Stimulated activated CD8-positive, alpha-beta memory T cell treated with anti-CD3 and anti-CD28 coated beads, Interleukin-7, amount 100 ng/mL, for 48 hours (primary cell): Measurements from ENCODE around the gene THRB.

ENCODE experiments used
- DNase-seq, 2 donors: peaks; one replicate each; pipeline ENCODE4 v3.0.0-alpha.2; 2020; ENCODE audit warnings: low read depth in 1 of 2; ENCODE audit errors: extremely low read depth in 1 of 2

The THRB gene

DNA sequence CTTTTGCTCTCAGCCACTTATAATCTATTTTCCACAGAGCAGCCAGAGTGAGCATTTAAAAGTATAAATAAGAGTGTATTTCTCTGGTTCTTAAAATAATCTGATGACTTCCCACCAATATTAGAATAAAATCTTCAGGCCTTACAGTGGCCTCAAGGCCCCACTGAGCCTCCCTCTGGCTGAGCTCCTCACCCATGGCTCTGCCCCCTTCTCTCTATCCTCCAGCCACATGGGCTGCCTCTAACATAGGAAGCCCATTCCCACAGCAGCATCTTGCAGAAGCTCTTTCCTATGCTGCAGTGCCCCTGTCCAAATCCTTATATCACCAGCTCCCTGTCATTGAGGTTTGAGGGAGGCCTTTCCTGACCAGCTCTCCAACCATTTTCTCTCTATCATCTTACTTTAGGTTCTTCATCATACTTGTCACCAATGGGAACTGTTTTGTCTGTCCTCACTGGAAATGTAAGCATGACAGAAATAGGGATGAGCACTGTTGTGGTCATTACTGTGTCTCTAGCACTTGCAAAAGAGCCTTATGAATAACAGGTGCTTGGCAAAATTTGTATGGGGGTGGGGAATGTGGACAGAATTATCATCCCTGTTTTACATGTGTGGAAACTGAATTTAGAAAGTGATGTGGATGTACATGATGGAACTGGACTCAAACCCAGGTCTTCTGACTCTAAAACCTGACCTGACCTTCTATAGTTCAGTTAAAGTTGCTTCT lies 299.0 kb downstream of the THRB start:
- no peak for DNase-seq

DNA sequence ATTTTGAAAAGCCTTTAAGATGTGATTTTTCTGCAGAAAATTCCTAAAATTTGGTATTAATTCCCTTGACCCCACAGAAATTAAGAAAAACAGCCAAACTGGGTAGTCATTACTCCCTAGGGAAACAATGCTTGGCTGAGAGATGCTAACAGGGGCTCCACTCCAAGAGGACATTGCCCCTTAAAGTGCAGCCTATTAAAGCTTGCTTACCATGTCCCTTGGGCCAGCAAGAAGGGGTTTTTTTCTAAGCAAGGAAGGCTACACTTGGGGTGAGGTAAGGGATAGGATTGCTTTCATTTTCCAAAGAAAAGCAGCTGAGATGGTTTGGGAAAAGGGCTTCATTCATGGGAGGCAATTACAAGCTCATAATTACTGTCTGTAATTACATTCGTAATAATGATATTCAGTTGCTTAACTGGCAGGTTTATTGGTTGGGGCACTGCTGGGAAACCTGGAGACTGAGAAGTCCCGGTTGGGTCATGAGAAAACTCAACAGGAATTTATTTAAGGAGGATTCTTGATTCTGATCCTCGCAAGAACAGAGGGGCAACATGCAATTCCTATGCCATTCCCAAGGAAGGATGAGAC lies 302.1 kb downstream of the THRB start:
- DNase-seq, result no peak

DNA sequence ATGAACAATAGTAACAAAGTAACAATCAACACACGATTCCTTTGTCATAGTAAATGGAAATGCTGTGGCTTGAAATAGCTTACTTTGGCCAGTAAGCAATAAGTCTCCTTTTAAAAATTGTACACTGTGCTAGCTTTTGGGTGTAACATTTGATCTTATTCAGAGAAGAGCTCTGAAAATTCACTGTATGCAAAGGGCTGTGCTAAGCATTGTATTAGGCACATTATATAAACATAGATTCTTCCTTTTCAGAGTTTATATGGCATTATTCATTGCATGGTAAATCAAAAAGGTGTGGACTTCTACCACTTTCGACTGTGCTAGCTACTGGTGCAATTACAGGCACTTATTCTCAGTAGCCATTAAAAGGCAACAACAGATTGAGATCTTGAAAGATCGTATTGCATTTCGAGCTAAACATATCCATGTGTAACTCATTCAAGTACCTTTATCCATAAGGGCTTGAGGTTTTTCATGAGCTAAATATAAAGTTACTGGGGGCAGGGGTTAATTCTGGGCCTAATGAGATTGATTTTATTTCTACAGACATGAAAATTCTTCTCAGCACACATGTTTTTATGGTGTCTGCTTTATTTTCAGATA lies 302.7 kb downstream of the THRB start:
- DNase-seq, result no peak

DNA sequence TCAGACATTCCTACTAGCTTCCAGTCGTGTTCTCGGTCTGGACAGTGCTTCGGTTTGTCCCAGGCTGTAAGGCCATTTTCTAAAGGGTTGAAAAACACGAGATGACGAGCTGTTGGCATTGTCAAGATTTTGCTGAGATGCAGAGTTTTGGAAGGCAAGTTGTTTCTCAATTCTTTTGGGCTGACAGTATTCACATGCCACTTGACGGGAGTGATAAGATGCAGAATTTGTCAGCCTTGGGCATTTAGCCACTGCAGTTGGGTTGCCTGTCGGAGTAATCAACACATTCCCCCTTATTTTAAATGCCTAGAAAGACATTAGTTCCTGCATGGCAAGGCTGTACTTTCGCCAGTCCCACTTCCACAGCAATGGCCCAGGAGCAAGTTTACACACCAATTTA lies 304.4 kb downstream of the THRB start:
- no peak for DNase-seq

DNA sequence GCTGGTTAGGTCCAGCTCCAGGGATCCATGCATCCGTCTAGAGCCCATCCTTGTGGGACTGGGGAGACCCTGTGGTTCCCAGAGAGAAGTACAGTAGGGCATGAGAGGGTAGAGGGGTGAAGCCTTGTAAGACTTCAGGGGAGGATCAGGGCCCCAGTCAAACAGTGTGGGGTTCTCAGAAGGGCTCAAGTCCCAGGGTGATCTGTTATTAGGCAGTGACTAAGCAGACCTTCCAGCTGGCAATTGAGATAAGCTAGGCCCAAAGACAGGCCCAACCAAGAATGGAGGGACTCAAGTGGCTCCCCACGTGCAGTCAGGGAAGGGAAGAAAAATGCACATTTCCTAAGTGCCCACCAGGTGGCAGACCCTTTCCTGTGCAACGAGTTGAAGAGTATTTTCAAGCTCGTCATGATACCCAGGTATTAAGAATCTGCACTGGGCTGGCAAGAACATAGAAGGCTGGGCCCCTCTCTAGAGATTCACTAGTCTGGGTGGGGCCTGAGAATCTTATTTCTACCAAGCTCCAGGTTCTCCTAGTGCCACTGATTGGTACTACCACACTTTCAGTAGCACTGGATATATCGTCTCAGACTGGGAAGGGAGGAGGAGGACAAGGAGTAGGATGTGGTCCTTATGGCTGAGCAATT lies 308.8 kb downstream of the THRB start:
- peak in 1 of 2 donors; percentile 1 for DNase-seq

DNA sequence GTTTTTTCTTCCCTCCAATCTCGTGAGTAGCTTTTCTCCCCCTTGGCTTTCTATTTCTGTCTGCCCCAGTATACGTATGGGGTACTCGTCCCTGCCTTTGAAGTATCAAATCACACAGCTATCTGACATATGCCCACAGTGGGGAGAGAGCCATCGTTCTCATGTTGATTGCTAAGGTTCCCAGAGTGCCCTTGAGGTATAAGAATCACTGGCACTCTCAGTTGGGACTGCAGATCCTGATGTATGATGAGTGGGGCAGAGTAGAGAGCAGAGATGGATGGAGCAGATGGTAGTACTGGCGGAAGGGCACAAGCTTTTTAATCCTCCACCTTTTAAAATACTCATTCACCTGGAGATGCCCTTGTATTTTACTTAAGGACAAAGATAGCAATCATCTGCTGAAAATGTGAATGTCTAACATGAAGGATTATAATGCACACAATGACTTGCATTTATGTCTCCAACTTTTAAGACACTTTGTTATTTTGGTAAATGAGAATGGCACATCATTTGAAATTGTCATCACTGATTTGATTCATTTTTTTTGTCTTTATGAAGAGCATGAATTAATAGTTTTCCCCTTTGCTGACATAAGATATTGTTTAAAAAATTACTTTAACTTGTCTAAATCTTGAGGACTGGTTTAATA lies 310.0 kb downstream of the THRB start:
- no peak for DNase-seq

DNA sequence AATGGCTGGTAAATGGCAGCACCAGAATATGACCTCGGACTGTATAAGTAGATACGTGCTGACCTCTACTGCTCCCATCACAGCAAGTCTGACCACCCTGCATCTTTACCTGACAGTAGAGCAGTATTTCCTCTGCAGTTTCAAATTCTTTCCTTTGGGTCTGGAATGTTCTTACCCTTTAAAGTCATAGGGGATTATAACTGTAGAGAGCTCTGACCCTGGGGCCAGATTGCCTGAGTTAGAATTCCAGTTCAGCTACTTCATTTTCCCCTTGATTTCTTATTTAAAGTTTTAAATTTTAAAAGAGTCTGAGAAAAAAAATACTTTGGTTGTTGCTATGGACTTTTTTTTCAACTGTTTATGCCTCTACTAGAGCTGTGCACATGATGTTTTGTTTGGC lies 311.9 kb downstream of the THRB start:
- DNase-seq, result no peak

DNA sequence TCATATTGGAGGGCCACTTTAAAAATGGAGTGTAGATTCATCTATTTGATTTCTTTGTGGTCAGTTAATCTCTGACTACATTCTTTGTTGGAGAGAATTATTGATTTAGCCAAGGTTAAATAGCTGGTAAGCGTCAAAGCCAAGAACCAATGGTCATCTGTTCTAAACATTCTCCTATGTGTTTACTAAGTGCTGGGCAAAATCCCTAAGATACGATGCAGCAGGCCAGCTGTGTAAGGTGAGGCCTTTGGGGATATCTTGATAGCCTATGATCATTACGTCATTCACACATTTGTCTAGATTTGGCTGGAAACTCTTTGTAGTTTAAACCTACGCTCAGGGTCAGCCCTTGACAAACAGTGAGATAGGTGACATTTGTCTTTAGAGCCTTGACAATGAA lies 313.4 kb downstream of the THRB start:
- no peak for DNase-seq

DNA sequence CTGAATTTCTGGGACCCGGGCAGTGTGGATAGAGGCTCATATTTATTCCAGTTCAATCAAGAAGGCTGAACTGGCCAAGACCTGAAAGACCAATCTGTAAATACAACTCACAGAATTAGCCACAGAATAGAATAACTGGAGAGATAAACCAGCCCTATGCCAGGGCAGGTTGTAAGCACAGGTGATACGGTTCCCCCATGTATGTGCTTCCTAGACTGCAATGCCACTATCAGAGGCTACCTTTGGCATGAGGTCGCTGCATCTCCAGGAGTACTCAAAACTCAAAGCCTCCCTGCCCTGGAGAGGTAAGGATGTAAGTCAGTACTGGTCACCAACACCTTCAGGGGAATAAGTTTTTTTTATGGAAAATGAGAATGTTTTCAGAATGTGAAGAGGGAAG lies 314.0 kb downstream of the THRB start:
- no peak for DNase-seq

DNA sequence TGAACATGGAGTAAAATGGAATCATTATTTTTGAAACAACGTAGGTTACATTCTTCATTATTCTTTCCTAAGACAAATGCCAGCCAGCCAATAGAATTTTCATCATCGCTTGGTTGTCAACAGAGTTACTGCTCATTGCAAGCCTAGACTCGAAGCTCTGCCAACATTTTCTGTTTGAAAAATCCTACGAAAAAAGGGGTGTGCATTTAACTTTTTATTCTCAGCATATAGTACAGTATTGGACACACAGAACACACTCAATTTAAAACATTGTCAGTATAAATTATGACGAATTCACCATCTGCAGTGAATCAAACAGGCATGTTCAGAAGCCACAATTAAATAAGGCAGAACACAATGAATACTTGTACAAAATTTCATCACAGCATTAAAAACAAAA lies 317.4 kb downstream of the THRB start:
- no peak for DNase-seq

DNA sequence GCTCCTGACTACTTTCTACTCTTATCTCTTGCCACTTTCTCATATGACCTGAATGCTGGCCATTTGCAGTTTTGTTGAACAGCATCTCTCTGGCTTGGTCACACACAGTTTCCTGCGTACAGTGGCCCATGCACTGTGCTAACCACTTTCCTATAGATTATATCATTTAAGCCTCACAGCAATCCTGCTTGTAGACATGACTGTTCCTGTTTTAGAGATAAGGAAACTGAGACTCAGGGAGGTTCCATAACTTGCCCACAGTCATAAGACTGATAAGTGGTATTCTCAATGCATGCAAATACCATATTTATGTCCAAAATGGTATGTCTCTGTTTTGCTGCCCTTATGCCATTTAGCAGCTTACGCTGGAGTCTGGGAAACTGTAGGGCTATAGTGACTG lies 320.0 kb downstream of the THRB start:
- DNase-seq, result no peak

DNA sequence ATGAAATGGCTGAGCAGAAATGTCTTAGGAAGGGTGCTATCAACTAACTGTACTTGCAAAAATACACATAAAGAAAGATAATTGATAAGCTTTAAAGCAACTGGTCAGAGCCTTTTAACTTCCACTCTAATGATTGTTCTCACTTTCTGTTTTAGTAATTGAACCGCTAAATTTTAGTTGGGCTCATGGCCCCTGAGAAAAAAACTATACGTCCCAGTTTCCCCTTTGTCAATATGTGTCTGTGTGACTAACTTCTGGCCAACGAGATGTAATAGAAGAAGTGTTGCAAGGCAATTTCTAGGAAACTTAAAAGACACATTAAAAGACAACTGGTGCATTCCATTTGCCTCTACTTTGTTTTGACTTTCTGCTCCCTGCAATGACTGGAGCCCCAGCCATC lies 325.7 kb downstream of the THRB start:
- no peak for DNase-seq

DNA sequence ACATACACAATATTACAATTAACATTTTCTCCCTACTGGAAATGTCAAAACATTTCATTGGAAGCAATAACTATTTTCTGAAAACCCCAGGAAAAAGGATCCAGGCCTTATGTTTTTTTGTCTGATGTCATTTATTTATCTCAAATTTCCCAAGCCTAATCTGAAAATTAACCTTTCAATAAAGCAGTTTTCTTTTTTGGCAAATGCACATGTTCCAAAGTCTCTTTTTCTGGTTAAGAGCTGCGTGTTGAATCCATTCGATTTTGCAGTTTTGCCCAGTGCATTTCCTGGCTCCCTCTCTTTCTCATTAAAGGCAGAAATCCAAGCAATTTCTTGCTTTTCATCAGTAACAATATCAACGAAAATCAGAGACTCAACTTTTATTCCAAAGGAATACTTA lies 327.2 kb downstream of the THRB start:
- no peak for DNase-seq

DNA sequence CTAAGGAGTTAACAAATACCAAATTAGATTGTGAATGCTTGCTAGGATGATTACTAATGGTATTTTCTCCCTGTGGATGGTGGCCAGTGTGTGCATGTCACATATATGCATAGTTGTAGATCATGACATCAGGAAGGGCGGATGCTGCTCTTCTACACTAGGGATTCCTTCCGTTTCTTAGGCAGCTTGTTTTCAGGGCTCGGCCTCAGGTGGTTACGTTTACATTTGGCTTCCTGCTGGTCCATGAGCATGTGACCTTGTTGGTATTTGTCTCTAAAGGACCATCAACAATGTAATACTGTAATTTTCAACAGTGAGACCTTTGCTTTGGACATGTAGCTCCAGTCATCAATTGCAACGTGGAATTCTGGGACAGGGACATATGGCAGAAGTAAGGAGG lies 328.1 kb downstream of the THRB start:
- DNase-seq, result no peak

DNA sequence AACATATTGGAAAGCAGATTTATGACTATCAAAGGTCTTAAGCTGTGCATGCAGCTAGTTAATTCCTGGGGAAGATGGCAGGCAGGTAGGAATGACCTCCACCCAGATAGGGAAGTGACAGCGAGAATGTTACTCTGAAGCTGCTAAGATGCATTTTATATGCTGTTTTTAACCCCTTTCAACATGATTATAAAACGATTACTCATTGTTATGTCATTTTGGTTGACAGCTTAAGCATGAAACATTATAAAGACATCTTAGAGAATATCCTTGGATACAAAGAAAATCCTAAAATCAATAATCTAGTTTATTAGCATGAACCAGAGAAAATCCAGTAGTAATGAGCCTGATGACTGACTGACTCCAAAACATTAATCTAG lies 329.1 kb downstream of the THRB start:
- no peak for DNase-seq

DNA sequence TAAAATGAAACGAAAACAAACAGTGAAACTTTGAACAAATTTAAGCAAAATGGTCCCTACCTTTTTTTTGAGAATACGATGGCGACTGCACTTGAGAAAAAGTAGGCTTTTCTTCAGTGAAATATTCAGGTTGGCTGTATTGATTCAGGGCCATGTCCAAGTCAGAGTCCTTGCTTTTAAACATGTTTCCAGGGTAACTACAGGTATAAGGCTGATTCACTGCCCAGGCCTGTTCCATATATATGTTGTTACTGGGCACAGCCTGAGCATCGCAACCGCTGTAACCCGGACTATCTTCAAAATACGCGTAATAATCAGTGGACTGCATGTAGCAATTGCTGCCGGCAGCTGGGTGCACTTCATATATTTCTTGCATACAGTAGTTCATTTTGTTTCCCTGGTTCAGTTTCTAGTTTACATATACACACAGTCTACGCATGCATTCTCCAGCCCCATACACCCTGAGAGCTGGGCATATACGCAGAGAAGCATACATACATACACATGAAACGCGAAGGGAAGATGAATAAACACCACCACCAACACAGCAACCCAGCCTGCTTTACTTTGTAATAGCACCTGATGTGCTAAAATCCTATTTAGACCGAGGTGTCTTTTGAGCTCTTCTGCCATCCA lies 329.6 kb downstream of the THRB start:
- no peak for DNase-seq

DNA sequence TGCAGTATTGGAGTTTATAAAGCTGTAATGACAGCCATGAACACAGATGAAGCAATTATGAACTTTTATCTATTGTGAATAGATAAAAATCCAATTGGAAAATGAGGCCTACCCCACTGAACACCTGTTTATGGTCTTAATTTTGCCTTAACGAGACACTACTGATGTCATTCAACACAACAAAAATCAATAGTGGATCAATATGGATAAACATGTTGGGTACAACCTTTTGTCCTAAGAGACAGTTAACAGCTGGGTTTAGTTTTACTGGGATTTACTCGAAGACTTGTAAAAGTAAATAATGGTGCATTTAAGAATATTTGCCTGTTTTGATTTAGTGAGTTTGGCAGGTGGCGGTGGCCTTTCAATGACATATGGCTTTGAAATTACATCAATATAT lies 331.7 kb downstream of the THRB start:
- DNase-seq, result no peak

DNA sequence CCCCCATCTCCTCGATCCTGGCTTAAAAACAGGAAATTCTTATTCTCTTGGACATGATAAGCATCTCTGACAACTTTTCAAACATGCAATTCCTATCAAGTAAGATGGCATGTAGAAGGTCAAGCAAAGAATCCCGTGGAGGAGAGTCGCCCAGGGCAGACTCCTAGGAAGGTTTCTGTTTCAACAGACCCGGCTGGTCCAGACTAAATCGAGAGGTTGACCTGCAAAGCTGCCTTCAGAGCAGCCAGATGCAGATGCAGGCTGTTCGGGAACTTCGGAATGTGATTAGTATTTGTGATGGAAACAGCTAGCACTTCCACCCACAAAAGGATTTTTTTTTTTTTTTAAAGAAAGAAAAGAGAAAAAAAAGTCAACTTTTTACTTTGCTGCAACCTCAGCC lies 332.8 kb downstream of the THRB start:
- no peak for DNase-seq

DNA sequence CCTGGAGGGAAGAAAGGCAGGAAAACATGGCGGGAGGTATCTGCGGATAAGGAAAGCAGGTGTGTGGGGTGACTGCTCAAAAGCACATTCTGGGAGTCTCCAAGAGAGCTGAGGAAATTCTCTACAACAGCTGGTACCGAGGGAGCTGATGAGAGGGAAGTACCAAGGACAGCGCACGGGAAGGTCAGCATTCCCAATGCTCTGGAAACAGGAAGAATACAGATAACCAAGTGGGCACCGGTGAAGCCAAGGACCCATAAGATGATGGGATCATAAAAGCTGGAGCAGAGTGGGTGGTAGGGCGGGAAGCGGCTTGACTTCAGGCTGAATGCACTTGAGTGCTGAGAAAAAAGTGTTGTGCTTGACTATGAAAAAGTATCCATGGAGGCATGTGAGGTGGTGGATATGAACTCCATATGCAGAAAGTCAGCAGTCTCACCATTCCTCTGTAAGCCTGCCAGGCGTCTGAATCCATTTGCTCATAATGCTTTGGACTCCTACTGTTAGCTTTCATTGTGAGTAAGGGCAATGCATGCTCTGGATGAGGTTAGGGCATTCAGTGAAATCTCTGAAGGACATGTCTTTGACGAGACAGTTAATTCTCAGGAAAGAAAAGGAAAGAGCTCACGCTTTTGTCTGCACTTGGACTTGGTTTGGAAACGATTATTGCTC lies 334.1 kb downstream of the THRB start:
- DNase-seq, result no peak

DNA sequence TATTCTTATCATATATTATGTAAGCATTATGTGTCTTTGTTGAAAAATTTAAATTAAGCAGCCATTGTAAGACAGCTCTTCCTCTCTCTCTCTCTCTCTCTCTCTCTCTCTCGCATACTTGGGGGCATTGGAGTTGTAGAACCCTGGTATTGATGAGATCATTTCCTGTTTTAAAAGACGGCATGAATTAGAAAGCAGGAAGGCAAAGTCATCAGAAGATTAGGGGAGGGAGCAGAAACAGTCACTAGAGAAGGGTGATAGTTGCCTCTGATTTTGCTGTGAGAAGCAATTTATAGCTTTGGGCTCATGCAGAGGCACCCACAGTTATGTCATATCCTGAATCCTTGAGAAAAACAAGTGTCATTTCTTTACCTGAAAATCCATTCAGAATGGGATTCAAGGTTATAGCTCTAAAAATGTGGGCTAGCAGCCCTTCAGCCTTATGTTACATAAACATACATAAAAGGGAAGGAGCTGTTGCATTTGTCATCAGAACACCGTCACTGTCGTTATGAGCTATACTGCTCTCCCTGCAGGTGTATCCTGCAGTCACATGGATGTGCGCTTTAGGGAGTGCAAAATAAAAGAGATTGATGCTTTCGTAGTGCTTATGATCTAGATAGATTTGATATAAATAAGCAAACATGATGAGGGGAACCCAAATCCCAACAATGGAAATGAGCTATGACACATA lies 335.7 kb downstream of the THRB start:
- DNase-seq, result no peak
